GM12892 (cell line): ENCODE results near the gene ZNF277.

Experiments
- DNase-seq: peaks from one replicate; pipeline ENCODE4 v3.0.0; 2011; ENCODE audit not compliant: insufficient read length
- FAIRE-seq: peaks from 2 replicates; lab custom pipeline; 2011; peaks lifted over from hg19 to GRCh38; lab: Jason Lieb, UNC
- POLR2A ChIP-seq: IDR thresholded peaks from 2 replicates; pipeline ENCODE4 v1.6.1; 2011; ENCODE audit warnings: low read depth, low read length, control low read depth
- POLR2AphosphoS5 ChIP-seq: IDR thresholded peaks from 2 replicates; pipeline ENCODE4 v1.6.1; 2011; ENCODE audit warnings: low read depth, low read length, control low read depth
- TAF1 ChIP-seq: IDR thresholded peaks from 2 replicates; pipeline ENCODE4 v1.6.1; 2011; ENCODE audit warnings: low read depth, mild to moderate bottlenecking, control low read depth, low read length, borderline replicate concordance

Gene ZNF277

GRCh38 chr7:112347088-112347487, 140.6 kb downstream of the ZNF277 start:
- no peak for FAIRE-seq
- TF ChIP-seq POLR2AphosphoS5 (no peak), TAF1 (no peak), POLR2A (no peak)

DNA sequence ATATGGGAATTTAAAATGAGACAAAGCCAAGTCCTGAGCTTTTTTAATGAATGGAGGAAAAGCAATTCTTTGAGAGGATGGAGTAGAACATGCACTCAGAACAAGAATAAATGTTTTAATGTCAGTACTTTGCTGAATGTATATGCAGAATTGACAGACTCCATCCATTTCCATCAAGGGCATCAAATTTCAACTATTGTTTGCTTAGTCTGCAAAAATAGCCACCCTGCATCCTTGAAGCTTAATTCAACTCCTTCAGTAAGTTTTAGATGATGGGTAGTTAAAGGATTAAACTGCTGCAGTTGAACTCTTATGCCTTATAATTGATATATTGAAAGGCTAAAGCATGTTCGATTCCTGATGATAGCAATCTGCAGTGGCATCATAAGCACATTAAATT, 144.1 kb downstream of the ZNF277 start:
- FAIRE-seq: no peak
- no peak for DNase-seq
- TF ChIP-seq POLR2AphosphoS5 (no peak), POLR2A (no peak), TAF1 (no peak)

More at GRCh38 chr7:112347088-112347487, 140.6 kb downstream of the ZNF277 start:
- DNase-seq: no peak

DNA sequence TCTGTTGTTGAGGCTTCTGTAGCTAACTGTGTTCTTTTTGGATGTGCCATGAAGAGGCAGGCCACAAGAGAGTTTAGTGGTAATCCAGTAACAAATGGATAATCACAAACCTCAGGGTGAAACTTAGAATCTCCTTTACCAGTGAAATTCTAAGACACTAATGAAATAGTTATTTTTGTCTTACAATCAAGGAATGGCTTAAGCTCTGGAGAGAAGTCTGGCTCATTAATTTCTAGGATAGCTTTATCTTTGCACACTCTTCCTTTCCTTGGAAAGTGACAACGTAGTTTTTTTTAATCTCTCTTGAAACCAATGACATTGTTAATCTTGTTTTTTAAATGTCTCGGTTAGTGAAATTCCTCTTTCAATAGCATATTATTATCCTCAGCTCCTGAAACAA, 150.1 kb downstream of the ZNF277 start:
- DNase-seq (no peak), FAIRE-seq (no peak)
- TF ChIP-seq POLR2A (no peak), TAF1 (no peak), POLR2AphosphoS5 (no peak)

GRCh38 chr7:112357136-112357535, 150.6 kb downstream of the ZNF277 start:
- no peak for FAIRE-seq
- TF ChIP-seq TAF1: no peak
- no peak for TF ChIP-seq POLR2AphosphoS5
- no peak for TF ChIP-seq POLR2A
- no peak for DNase-seq

DNA sequence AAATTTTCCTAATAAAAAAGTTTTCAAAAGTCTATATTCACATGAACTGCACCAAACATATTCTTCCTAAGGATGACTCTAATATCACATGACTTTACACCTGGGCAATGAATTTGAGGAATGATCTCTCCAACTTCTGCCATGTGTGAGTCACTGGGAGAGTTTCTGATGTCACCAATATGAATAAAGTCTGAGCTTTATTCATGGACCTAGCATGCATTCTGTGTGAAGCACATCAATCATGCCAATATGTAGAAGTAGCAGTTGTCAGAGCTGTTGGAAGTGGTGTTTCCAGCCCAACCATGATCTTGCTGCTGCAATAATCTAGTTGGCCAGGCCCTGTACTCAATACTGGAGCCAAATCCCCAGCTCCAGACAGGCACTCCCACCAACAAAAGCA, 152.0 kb downstream of the ZNF277 start:
- DNase-seq (no peak), FAIRE-seq (no peak)
- TF ChIP-seq POLR2AphosphoS5 (no peak), TAF1 (no peak), POLR2A (no peak)

DNA sequence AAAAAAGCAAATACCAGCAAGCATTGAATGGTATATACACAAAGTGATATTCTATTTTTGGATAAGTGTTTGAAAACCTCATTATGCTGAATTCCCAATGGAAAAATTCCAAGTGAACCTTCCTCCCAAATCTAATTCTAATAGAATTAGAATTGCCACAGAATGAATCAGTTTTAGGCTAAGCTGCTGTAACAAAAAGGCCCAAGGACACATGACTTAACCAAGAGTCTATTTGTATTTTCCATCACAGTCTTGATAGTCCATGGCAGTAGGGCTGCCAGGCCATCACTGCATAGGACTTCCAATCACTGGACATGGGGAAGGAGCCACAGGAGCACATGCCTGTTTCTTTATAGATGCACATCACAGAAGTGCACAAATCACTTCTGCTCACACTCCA, 152.6 kb downstream of the ZNF277 start:
- no peak for FAIRE-seq

DNA sequence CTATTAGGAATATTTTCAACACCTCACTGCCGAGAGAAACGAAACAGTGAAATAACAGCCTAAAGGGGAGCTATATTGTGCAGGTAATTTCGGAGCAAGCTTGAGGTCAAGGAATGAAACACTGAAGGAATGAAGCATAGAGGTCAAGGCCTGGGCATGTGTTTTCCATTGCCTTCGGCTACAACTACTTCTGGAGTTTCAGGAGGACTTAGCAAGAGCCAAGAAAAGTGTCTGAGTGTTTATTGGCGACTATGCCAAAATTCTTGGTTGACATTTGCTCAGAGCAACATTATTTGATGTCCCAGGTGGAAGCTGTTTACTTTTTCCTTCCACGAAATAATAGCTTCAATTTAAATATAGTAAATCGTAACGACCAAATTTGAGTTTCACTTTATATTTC, 154.2 kb downstream of the ZNF277 start:
- no peak for DNase-seq
- TF ChIP-seq POLR2AphosphoS5 (no peak), TAF1 (no peak), POLR2A (no peak)
- FAIRE-seq: no peak

More for the DNA sequence above, 152.6 kb downstream of the ZNF277 start:
- TF ChIP-seq TAF1 (no peak), POLR2A (no peak), POLR2AphosphoS5 (no peak)
- DNase-seq: no peak

DNA sequence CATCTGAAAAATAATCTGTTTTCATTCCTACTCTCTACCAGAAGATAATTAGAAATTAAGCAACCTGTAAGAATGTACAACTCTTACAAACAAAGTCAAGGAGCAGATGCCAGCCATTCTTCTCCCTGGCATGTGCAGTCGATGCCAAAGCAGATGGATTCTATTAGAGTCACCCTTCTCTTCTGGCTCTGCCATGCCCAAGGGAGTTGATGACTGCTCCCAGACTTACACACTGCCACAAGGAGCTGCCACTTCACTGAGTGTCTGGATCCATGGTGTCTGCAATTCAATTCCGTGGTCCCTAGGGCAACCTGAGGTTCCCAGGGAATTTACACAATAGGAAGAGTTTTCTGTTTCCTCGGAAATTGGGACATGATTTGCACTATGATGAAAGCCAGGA, 154.7 kb downstream of the ZNF277 start:
- no peak for DNase-seq
- no peak for TF ChIP-seq POLR2AphosphoS5
- no peak for TF ChIP-seq TAF1
- TF ChIP-seq POLR2A: no peak
- no peak for FAIRE-seq

GRCh38 chr7:112362053-112362650, 155.7 kb downstream of the ZNF277 start:
- TF ChIP-seq POLR2AphosphoS5 (no peak), TAF1 (no peak), POLR2A (no peak)
- FAIRE-seq (no peak), DNase-seq (no peak)

GRCh38 chr7:112362731-112363131, 156.2 kb downstream of the ZNF277 start:
- TF ChIP-seq TAF1 (no peak), POLR2A (no peak), POLR2AphosphoS5 (no peak)
- no peak for FAIRE-seq
- no peak for DNase-seq

DNA sequence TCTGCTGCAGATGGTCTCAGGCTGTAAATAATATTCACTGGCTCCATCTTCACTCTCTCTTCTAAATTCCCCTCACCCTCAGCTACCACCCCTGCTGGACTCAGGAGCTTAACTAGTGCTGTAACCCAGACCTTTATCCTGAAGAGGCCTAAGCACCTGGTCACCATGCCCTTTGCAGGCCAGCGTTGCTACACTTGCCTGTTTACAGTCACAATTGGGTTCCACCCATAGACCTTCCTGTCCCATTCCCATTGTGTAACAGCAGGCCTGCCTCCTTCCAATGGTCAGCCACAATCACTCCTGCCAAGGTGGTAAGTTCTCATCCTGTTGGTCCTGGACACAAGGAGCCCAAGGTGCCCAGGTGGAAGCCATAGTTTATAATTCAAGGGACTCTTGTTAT, 157.9 kb downstream of the ZNF277 start:
- DNase-seq: no peak
- TF ChIP-seq POLR2AphosphoS5 (no peak), TAF1 (no peak), POLR2A (no peak)
- FAIRE-seq: no peak

GRCh38 chr7:112365551-112365950, 159.1 kb downstream of the ZNF277 start:
- FAIRE-seq (no peak), DNase-seq (no peak)
- TF ChIP-seq POLR2A (no peak), POLR2AphosphoS5 (no peak), TAF1 (no peak)

DNA sequence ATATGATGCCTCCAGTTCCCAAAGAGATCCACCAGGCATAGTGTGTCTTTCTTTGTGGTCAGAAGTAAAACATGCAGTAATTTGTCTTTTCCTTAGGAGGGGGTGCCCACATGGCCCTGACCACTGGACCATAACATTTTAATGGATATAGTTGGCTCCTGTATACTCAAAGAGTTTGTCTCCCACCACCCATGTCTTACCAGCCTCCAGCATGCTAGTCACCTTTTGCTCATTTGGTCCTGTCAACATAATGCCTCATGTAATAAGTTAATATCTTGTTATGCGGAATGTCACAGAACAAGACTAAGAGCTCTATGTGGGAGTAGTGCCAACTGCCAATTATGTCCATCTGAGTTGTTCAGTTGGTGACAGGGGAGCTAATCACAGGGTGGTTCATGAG, 160.4 kb downstream of the ZNF277 start:
- DNase-seq (no peak), FAIRE-seq (no peak)
- TF ChIP-seq POLR2A (no peak), TAF1 (no peak), POLR2AphosphoS5 (no peak)
